Islet precursor cell (in vitro differentiated cells): Measurements from ENCODE around the gene IL17REL.

Experiments
- DNase-seq: peaks from one replicate; pipeline ENCODE4 v3.0.0-alpha.2; 2018

Gene IL17REL

GRCh38 chr22:49966041-49966773 lies 46.4 kb downstream of the IL17REL start:
- DNase-seq: no peak

GRCh38 chr22:49965091-49966040 lies 47.2 kb downstream of the IL17REL start:
- DNase-seq: peak; percentile 51

GRCh38 chr22:49964136-49965090 lies 48.2 kb downstream of the IL17REL start:
- DNase-seq: no peak

GRCh38 chr22:49963647-49964026 lies 48.9 kb downstream of the IL17REL start:
- DNase-seq: no peak

- DNase-seq: peak; percentile 48
Observed at GRCh38 chr22:49962751-49963646, 49.6 kb downstream of the IL17REL start.

GRCh38 chr22:49962012-49962750 lies 50.4 kb downstream of the IL17REL start:
- peak; percentile 95 for DNase-seq

- no peak for DNase-seq
Observed at GRCh38 chr22:49961601-49962011, 51.0 kb downstream of the IL17REL start.

GRCh38 chr22:49961005-49961600 lies 51.5 kb downstream of the IL17REL start:
- DNase-seq: peak; percentile 72

GRCh38 chr22:49960159-49961004 lies 52.2 kb downstream of the IL17REL start, which contains the start of gene PIM3:
Gene PIM3 (plus strand): TSS chr22:49960772. CDS start chr22:49960948, 176 bp downstream.
- peak; percentile 97 for DNase-seq

GRCh38 chr22:49959782-49960158 lies 52.8 kb downstream of the IL17REL start:
- no peak for DNase-seq

- DNase-seq: no peak
Observed at GRCh38 chr22:49958931-49959781, 53.4 kb downstream of the IL17REL start.

- no peak for DNase-seq
Observed at GRCh38 chr22:49958366-49958921, 54.1 kb downstream of the IL17REL start.

GRCh38 chr22:49957826-49958365 lies 54.7 kb downstream of the IL17REL start:
- DNase-seq: no peak

GRCh38 chr22:49956914-49957825 lies 55.4 kb downstream of the IL17REL start:
- DNase-seq: no peak

- no peak for DNase-seq
Observed at GRCh38 chr22:49956418-49956770, 56.2 kb downstream of the IL17REL start.

- DNase-seq: no peak
Observed at GRCh38 chr22:49955581-49956417, 56.8 kb downstream of the IL17REL start.
